GM12873 (cell line): ENCODE results near the gene ABR.

Experiments
- TF ChIP-seq, protein P1 (sequence below): IDR thresholded peaks from 2 replicates; pipeline ENCODE4 v1.5.1; 2012; ENCODE audit warnings: low read depth, mild to moderate bottlenecking, moderate library complexity, low read length, control low read depth; ENCODE audit not compliant: insufficient read depth; ENCODE audit errors: missing control alignments

Gene ABR

DNA sequence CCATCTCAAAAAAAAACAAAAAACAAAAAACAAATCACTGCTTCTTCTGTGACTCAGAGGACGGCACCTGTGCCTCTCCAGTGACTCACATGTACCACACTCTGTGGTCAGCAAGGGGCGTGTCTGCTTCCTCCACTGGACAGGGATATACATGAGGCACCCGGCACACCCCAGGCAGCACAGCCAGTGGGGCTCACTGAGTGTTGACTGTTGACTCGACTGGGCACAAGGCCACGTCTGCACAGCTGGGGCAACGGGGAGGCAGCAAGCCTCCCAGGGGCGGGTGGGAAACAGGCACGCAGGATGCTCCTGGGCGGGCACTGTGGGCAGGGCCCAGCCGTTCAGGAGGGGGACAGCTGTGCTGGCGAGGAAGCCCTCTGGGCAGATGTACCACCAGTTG, 118.8 kb downstream of the ABR start:
- TF ChIP-seq, protein P1, sequence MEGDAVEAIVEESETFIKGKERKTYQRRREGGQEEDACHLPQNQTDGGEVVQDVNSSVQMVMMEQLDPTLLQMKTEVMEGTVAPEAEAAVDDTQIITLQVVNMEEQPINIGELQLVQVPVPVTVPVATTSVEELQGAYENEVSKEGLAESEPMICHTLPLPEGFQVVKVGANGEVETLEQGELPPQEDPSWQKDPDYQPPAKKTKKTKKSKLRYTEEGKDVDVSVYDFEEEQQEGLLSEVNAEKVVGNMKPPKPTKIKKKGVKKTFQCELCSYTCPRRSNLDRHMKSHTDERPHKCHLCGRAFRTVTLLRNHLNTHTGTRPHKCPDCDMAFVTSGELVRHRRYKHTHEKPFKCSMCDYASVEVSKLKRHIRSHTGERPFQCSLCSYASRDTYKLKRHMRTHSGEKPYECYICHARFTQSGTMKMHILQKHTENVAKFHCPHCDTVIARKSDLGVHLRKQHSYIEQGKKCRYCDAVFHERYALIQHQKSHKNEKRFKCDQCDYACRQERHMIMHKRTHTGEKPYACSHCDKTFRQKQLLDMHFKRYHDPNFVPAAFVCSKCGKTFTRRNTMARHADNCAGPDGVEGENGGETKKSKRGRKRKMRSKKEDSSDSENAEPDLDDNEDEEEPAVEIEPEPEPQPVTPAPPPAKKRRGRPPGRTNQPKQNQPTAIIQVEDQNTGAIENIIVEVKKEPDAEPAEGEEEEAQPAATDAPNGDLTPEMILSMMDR = no peak

DNA sequence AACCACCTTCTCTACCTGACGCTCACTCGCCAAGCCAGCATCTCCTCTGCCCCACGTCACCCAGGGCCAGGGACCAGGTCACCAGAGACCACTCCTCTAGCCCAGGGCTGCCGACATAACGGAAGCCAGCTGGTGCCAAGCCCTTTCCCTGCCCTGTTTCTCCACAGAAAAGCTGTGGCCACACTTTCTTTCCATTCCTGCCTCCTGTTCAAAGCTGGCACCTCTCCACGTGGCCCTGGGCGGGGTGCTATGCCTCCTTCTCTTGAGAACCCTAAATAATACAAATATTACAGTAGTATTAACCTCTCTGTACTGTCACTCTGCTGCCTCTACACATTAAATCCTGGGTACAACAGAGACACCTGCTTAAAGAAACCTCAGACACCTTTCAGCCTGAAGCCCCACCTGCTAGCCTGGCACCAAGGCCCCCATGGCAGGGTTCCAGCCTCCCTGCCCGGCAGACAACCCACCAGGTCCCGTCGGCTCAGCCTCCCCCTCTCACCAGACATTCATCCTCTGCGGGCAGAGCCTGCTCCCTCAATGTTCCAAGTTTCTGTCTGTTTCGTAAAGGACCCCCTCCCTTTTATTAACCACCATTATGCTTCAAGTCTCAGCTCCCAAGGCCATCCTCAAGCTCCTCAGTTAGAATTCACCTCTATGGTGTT, 120.5 kb downstream of the ABR start:
- TF ChIP-seq, protein P1 = no peak

DNA sequence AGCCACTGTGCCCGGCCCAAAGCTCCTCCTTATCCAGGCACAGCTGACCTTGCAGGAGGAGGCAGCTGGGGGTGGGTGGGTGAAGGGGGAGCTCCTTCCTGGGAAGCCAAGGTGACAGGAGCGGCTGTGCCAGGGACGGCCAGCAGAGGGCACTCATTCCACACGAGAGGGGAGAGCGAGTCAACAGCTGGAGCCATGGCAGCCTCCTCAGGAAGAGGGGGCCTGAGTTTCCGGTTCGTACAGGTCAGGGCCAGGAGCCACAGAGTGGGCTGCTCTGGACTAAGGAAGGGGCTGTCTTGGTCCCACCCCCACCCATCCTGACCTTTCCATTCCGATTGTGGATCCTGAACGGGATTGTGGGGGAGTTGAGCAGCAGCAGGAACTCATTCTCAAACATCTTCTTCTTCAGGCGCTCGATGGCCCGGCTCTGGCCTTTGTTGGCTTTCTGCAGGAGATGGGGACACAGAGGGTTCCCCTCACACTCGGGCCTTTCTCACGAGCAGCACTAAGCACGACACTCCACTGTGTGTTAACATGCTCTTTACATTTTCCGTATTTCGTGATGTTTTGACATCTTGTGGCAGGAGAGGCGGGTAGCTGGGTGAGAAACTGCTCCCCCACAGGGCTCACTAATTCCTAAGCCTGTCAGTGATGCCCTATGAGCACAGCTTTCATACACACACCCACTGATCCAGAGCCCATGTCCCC, 121.2 kb downstream of the ABR start:
- TF ChIP-seq, protein P1 = peak; percentile 74

DNA sequence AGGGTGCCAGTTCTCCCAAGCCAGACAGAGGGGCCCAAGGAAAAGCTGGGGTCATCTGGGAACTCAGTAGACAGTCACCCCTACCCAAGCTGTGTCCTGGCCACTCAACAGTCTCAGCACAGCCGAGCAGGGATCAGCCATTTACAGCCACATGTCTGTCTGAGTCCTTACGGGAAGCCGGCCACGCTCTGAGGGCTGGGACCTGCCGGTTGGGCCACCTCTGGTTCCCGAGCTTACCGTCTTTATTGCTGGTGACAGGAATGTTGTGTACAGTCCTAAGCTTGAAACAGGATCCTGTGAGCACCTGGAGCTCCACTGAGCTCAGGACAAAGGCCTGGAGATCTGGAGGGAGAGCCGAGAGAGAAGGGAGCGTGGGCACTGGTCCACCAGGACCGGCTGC, 123.0 kb downstream of the ABR start:
- TF ChIP-seq, protein P1 = no peak

DNA sequence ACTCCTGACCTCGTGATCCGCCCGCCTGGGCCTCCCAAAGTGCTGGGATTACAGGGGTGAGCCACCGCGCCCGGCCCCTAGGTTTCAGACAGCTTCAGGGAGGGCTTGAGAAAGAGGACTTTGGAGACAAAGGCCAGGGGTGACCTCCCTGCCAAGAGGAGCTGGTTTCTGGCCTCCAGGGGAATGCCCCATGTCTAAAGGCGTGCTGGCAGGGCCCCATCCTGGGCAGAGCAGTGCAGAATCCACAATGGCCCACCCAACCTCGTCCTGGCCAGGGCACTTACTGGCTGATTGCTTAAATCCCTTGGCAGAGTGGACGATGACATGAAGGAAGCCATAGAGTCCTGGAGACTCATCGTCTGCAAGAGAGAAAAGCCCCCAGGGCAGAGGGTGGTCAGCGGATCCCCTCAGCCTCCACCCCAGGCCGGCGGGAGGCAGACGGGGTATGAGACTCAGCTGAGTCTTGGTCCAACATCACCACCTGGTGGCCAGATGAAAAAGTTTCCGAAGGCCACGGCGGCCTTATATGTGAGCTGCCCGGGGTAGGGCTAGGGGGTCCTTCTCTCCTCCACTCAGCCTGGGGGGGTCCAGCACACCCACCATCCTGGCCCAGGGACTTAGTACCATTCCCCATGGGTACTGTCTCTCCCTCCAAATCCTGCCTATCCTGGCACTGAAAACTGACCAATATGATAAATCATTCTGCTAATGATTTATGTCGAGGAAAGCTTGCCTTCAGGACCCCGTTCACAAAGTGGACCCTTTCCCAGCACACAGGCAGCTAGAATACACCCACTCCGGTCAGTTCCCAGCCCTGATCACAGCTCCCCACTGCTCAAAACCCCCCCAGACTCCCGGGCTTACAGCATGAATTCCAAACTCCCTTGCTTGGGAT, 123.8 kb downstream of the ABR start:
- TF ChIP-seq, protein P1 = peak; percentile 63

DNA sequence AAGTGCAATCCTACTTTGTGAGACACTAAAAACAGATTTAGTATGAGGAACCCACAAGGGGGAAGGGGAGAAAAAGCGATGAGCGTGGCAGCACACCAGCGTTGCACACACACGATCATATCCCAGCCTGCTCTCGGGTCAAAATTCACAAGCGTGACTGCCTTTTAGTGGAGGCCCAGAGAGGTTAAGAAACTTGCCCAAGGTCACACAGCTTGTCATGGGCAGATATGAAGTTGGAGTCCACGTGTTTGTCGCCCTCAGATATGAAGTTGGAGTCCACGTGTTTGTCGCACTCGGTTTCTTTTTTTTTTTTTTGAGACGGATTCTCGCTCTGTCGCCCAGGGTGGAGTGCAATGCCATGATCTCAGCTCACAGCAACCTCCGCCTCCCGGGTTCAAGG, 124.5 kb downstream of the ABR start:
- TF ChIP-seq, protein P1 = no peak

DNA sequence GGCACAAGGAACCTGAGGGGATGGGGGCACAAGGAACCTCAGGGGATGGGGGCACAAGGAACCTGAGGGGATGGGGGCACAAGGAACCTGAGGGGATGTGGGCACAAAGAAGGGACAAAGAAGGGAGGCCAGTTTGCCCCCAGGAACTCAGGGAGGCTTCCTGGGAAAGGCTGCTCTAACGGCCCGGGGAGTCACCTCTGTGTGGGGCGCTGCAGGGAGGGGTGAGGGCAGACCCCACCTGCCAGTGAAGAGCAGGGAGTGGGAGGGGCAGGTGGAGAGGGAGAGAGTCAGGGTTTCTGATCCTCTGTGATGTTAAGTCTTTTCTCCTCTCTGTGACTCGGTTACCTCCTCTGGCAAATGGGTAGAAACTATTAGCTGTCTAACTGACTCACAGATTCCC, 125.1 kb downstream of the ABR start:
- TF ChIP-seq, protein P1 = no peak
